ENCODE measurements around the gene EXTL2.

Gene EXTL2

GRCh38 chr1:100931716-100932115, 37.1 kb upstream of the EXTL2 start:
- H3K4me3 ChIP-seq (ENCODE audit: low read depth, low read length): no peak overlapping the region
- TF ChIP-seq CTCF (IDR thresholded peaks at IDR 0.05; ENCODE audit: low read depth, low read length): no peak

GRCh38 chr1:100930494-100930893, 35.9 kb upstream of the EXTL2 start:
- TF ChIP-seq CTCF (IDR thresholded peaks at IDR 0.05; ENCODE audit: low read depth, low read length): no peak

GRCh38 chr1:100928128-100928527, 33.5 kb upstream of the EXTL2 start:
- TF ChIP-seq CTCF (IDR thresholded peaks at IDR 0.05; ENCODE audit: low read depth, low read length): no peak
- H3K4me3 ChIP-seq (ENCODE audit: low read depth, low read length): no peak overlapping the region

More at GRCh38 chr1:100930494-100930893, 35.9 kb upstream of the EXTL2 start:
- H3K4me3 ChIP-seq (ENCODE audit: low read depth, low read length): no peak overlapping the region

DNA sequence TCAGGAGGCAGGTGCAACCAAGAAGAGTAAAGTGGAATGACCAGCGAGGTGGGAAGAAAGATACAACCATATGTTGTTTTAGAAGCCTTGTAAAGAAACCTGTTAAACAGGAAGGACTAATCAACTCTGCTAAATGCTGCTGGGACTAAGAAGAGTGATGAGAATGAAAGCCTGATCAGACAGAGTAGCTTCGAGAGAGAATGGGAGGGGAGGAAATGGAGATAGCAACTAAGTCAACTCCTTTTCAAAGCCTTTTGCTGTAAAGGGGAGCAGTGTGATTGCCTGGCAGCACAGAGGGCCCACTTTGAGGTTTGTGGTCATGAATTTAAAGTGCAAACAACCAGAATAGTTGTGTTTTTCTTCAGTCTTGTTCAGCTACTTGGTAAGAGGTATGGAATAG, 32.6 kb upstream of the EXTL2 start:
- TF ChIP-seq CTCF (IDR thresholded peaks at IDR 0.05; ENCODE audit: low read depth, low read length): no peak
- no peak overlapping the region for H3K4me3 ChIP-seq (ENCODE audit: low read depth, low read length)

GRCh38 chr1:100926240-100926639, 31.6 kb upstream of the EXTL2 start:
- TF ChIP-seq CTCF (IDR thresholded peaks at IDR 0.05; ENCODE audit: low read depth, low read length): no peak
- H3K4me3 ChIP-seq (ENCODE audit: low read depth, low read length): no peak overlapping the region

DNA sequence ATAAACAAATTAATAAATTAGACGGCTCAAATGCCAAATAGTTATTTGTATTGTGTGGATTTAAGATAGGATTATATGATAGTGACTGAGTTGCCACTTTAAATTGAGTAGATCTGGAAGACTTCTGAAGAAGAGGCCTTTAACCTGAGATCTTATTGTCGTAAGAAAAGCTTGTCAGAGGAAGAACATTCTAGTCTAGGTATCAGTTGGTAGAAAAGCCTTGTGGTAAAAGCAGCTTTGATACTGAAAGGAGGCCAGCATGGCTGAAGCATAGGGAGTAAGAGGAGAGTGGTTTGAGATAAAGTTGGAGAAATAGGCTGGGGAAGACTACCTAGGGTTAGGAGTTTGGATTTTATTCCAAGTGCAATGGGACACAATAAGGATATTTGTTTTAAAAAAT, 30.3 kb upstream of the EXTL2 start:
- no peak overlapping the region for H3K4me3 ChIP-seq (ENCODE audit: low read depth, low read length)
- TF ChIP-seq CTCF (IDR thresholded peaks at IDR 0.05; ENCODE audit: low read depth, low read length): no peak

DNA sequence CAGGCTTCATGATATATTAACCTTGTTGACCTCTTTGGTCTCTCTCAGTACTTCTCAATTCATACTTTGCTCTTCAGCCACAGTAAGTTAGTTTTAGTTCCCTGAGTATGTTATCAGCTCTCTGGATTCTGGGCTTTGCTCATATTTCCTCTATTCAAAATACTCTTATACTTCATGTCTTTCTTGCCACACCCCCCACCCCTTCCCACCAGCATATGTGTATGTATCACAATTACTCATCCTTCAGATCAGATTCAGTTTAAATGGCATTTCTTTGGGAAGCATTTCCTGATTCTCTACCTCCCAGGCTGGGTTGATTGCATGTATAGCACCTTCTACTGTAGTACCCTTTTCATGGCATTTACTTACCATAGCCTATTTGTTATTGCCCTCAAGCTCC, 29.6 kb upstream of the EXTL2 start:
- no peak overlapping the region for H3K4me3 ChIP-seq (ENCODE audit: low read depth, low read length)
- TF ChIP-seq CTCF (IDR thresholded peaks at IDR 0.05; ENCODE audit: low read depth, low read length): no peak

All from WI38 (cell line).